GM06990 (cell line): ENCODE data around the gene PDCD2.
A peak's percentile ranks its signal among the peaks of the same experiment; 100 is the strongest.

Experiments
- DNase-seq: peaks from one replicate; pipeline ENCODE4 v3.0.0-alpha.2; 2011; ENCODE audit not compliant: insufficient read length; ENCODE audit errors: extremely low read depth
- H3K27me3 ChIP-seq: replicated peaks from 2 replicates; pipeline ENCODE4 v1.6.0; 2011; ENCODE audit warnings: low read length; ENCODE audit not compliant: control insufficient read depth, insufficient read depth
- H3K36me3 ChIP-seq: 2 replicates; pipeline ENCODE4 v1.5.1; 2011; ENCODE audit warnings: low read length; ENCODE audit not compliant: control insufficient read depth, insufficient read depth
- H3K4me3 ChIP-seq: replicated peaks from 2 replicates; pipeline ENCODE4 v1.5.1; 2011; ENCODE audit warnings: low read depth, mild to moderate bottlenecking, control low read depth, low read length
- TF ChIP-seq, protein P1 (sequence below): IDR thresholded peaks from 2 replicates; pipeline ENCODE4 v1.5.1; 2011; ENCODE audit warnings: low read length, control low read depth, mild to moderate bottlenecking, inconsistent platforms; ENCODE audit not compliant: insufficient read depth, poor library complexity, severe bottlenecking

The PDCD2 gene

DNA sequence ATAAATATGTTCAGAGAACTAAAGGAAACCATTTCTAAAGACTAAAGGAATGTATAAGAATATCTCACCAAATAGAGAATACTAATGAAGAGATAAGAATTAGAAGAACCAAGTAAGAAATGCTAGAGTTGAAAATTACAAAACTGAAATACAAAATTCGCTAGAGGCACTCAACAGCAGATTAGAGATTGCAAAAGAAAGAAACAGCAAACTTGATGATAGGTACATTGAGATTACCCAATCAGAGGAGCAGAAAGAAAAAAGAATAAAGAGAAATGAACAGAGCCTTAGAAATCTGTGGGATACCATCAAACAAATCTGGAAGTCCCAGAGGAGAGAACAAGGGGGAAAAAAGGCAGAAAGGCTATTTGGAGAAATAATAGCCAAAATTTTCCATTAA, 6.3 kb upstream of the PDCD2 start:
- Histone ChIP-seq H3K27me3 (no peaks in the 10 kb centered on the region), H3K4me3 (no peak overlapping the region), H3K36me3 (no peaks in the 10 kb centered on the region)
- TF ChIP-seq, protein P1, sequence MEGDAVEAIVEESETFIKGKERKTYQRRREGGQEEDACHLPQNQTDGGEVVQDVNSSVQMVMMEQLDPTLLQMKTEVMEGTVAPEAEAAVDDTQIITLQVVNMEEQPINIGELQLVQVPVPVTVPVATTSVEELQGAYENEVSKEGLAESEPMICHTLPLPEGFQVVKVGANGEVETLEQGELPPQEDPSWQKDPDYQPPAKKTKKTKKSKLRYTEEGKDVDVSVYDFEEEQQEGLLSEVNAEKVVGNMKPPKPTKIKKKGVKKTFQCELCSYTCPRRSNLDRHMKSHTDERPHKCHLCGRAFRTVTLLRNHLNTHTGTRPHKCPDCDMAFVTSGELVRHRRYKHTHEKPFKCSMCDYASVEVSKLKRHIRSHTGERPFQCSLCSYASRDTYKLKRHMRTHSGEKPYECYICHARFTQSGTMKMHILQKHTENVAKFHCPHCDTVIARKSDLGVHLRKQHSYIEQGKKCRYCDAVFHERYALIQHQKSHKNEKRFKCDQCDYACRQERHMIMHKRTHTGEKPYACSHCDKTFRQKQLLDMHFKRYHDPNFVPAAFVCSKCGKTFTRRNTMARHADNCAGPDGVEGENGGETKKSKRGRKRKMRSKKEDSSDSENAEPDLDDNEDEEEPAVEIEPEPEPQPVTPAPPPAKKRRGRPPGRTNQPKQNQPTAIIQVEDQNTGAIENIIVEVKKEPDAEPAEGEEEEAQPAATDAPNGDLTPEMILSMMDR: no peak
- DNase-seq: no peak

DNA sequence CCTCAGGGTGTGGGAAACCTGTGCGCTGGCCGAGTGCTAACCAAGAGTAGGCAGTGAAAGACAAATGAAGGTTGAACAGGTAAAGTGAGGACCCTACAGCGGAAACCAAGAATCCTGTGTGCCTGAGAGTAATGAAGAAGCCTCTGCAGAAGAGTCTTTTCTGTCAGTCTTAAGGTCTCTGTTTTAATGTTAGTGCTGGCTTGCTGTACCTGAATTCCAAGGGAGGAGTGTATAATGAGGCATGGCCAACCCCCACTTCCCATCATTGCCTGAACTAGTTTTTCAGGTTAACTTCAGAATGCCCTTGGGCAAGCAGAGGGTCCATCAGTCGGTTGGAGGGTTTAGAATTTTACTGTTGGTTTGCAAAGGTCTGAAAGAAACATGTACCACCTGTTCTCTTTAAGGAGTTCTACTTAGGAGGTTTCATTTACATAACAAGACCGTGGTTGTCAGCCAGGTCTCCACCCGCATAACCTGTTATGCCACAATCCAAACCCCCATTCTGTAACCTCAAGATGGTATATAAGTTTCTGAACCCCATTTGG, 589 bp upstream of the PDCD2 start:
- Histone ChIP-seq H3K4me3 (peak overlapping the region; percentile 85), H3K36me3 (peaks cover 3% of the 10 kb centered on the region), H3K27me3 (no peaks in the 10 kb centered on the region)
- no peak for DNase-seq
- TF ChIP-seq, protein P1: no peak

DNA sequence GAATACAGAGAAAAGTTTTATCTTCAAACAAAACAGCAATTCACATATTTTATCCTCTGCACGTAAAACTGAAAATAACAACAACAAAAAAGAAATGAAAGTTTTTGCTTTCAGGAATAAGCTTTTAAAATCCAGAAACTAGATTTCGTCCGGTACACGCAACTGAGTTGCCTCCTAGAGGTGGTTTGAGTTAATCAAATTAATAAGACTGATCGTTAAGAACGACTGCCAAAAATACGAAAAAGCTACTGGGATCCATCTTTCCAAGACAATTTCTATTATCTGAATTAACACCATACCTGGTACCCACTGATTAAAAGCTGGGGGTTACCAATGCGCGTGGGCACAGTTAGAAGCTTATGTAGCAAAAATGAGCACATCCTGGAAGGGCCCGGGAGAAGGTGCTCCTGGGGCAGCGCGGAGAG, 669 bp downstream of the PDCD2 start:
- TF ChIP-seq, protein P1: no peak
- Histone ChIP-seq H3K36me3 (peaks cover 3% of the 10 kb centered on the region), H3K27me3 (no peaks in the 10 kb centered on the region), H3K4me3 (peak overlapping the region; percentile 85)
- DNase-seq: no peak

DNA sequence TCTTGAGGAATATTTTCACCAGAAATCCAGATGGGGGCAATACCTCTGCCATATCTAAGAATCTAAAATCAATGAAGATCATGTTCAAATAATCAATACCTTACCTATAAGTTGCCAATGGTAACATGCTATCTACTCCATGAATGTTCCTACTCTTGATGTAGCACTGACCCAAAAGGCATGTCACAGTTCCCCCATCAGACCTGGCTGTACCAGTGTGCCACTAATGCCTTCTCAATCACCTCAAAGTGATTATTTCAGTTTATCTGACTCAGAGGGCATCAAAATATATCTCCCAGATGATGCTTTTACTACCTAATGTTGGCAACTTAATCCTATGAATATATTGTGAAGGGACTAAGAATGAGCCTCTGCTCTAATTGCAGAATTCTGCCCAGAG, 5.5 kb downstream of the PDCD2 start:
- Histone ChIP-seq H3K27me3 (no peaks in the 10 kb centered on the region), H3K4me3 (no peak overlapping the region), H3K36me3 (peaks cover 8% of the 10 kb centered on the region)
- DNase-seq: no peak
- TF ChIP-seq, protein P1: no peak

DNA sequence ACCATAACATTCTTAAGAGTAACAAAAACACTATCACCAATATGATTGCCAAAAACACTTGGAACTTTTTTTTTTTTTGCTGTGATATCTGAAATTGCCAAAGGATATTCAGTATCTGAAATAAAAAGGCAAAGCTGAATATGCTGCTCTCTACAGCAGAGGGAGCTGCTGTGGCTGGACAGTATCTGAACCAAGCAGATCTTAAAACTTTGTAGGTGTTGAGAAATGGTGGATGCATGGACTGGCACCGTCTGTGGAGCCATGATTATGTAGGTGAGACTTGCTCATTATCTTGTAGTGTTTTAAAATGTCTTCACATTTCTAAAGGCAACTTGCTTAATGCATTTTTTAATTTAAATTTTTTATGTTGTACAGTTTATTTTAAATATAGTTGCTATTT, 9.2 kb downstream of the PDCD2 start:
- Histone ChIP-seq H3K4me3 (no peak overlapping the region), H3K27me3 (no peaks in the 10 kb centered on the region), H3K36me3 (peaks cover 9% of the 10 kb centered on the region)
- DNase-seq: no peak
- TF ChIP-seq, protein P1: peak; percentile 24
